HL-60 (cell line): Measurements from ENCODE around the gene TMIE.

Experiments
- CTCF ChIP-seq: IDR thresholded peaks from one replicate; pipeline ENCODE4 v1.5.1; 2011; ENCODE audit warnings: low read length, control low read depth, inconsistent platforms; ENCODE audit not compliant: insufficient read depth
- GABPA ChIP-seq: IDR thresholded peaks from 2 replicates; pipeline ENCODE4 v1.6.1; 2012; ENCODE audit warnings: low read depth
- POLR2AphosphoS5 ChIP-seq: IDR thresholded peaks from 2 replicates; pipeline ENCODE4 v1.6.1; 2012; ENCODE audit warnings: low read depth
- REST ChIP-seq: IDR thresholded peaks from 2 replicates; pipeline ENCODE4 v1.6.1; 2012; ENCODE audit warnings: low read depth; ENCODE audit not compliant: insufficient replicate concordance
- SPI1 ChIP-seq: IDR thresholded peaks from 2 replicates; pipeline ENCODE4 v1.6.1; 2012; ENCODE audit warnings: low read depth, mild to moderate bottlenecking, borderline replicate concordance

- TF ChIP-seq CTCF (no peak), REST (no peak), POLR2AphosphoS5 (no peak), GABPA (no peak), SPI1 (no peak)
Measured at GRCh38 chr3:46664971-46665762, 36.0 kb upstream of the TMIE start.
